ENCODE results near the gene SUOX. TPM values are rescaled to one million over a fixed set of nuclear protein-coding genes. Genes with fewer than 3 reads are reported as not detected.

The SUOX gene
- 1 to 10 TPM; 5.8 to 6.8 TPM for total RNA-seq

DNA sequence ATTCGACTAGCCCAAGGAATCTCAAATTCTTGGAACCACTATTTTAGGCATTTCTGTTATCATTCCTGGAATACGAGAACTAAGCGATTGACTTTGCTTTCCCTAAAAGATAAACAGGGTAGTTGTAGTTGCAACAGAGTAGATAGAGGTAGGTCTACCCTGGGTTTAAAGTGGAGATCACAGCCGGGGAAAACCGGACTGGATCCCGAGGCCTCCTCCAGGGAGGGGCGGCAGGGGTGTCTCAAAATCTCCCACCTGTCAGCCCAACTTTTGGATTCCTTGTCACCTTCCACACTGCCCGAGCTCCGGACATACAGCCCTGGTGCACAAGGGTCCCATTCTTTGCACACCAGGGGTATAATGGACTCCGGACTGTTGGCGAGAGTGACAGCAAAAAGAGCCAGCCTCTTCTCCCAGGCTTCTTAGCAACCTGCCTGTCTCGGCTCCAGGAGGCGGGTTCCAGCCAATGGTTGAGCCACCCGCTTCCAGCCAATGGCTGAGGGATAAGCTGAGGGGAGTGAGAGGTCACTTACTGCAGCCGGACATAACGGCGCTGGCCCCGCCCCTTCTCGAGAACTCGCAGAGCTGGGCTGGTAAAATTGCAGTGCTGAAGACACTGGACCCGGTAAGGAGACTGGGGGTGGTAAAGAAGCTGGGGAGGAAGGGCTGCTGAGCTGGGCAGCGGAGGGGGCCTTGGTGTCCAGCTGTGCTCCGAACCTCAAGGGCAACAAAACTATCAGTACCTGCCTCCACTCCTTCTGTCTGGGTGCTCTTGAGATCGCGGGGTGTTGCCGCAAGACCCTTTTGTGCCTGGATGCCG, at the start of gene SUOX:
TSS of gene SUOX (plus strand) at position 562 of the 820 bp plus-strand sequence. CDS start 4,946 bp downstream, outside the sequence.
- peak; percentile 73 for ATAC-seq
- peak within 1 kb of the TSS; percentile 76 for H3K4me3 Mint-ChIP-seq
- ChIA-PET CTCF (interaction anchor here (0.8 to 5.3 kb wide), 39 partner anchors 9 to 267 kb away, joined by 3 to 109 read pairs (median 6); partner anchors contain the start of genes ESYT1, IKZF4, ORMDL2 and PA2G4), POLR2A (interaction anchor here (0.7 to 2.5 kb wide), 11 partner anchors 11 to 258 kb away, joined by 3 to 10 read pairs (median 4); partner anchors contain the start of genes PA2G4 and RAB5B)
- H3K9me3 Mint-ChIP-seq (ENCODE audit: insufficient read depth), result no peaks in the 10 kb centered on the region
- peaks cover 30% of the 10 kb centered on the region for H3K36me3 Mint-ChIP-seq (ENCODE audit: low read depth)
- H3K4me1 Mint-ChIP-seq (ENCODE audit: low read depth), result peaks cover 37% of the 10 kb centered on the region
- peak; percentile 63 for DNase-seq
- H3K27me3 Mint-ChIP-seq (ENCODE audit: low read depth), result no peaks in the 10 kb centered on the region
- H3K27ac Mint-ChIP-seq, result peak within 1 kb of the TSS; percentile 58

GRCh38 chr12:55955344-55955743, 41.7 kb upstream of the SUOX start:
- H3K27ac Mint-ChIP-seq, result peak overlapping the region; percentile 39
- ATAC-seq, result no peak
- POLR2A ChIA-PET, result interaction anchor here (0.7 to 5.3 kb wide), 9 partner anchors 9 to 137 kb away, joined by 3 to 20 read pairs (median 4); partner anchors contain the start of genes ORMDL2, PMEL, RAB5B and SARNP

DNA sequence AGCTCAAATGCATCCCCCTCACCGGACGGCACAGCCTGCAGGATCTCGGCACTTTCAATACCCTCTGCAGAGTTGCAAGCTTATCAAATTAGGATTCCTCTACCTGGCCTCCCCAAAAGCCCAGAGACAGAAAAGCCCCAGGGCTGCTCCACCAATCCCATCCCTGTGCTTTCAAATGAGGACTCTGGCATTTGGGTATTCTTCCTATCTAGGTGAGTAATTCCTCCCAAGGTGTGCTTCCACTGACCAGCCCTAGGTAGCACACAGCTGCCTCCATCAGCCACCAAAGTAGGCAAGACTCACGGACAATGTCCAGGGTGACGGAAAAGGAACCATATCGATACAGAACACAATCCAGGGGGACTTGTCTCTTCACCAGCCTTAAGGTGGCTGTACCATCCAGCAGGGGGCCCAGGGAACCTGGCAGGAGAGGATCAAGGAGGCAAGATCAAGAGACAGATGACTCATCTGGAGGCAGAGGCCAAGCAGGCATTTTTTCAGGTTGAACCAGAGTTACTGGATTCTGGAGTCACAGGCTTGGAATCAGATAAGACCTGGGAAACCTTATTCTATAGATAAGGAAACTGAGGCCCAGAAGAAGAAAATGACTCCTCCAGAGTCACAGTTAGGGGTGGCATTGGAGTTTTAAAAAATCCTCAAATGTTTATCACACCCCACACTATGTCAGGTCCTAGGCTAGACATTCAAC, 41.1 kb upstream of the SUOX start:
- peaks cover 2% of the 10 kb centered on the region for H3K4me1 Mint-ChIP-seq (ENCODE audit: low read depth)
- H3K27ac Mint-ChIP-seq, result peak overlapping the region; percentile 41
- ChIA-PET CTCF (interaction anchor here (0.7 to 2.0 kb wide), 15 partner anchors 11 to 217 kb away, joined by 3 to 7 read pairs (median 5); partner anchors contain the start of gene RAB5B), POLR2A (interaction anchor here (0.7 to 5.3 kb wide), 9 partner anchors 8 to 138 kb away, joined by 3 to 20 read pairs (median 4); partner anchors contain the start of genes ORMDL2, PMEL, RAB5B and SARNP)
- DNase-seq (peak; percentile 63), ATAC-seq (peak; percentile 78)
- no peak overlapping the region for H3K4me3 Mint-ChIP-seq
- no peaks in the 10 kb centered on the region for H3K27me3 Mint-ChIP-seq (ENCODE audit: low read depth)
- peaks cover 47% of the 10 kb centered on the region for H3K36me3 Mint-ChIP-seq (ENCODE audit: low read depth)
- no peaks in the 10 kb centered on the region for H3K9me3 Mint-ChIP-seq (ENCODE audit: insufficient read depth)

More at GRCh38 chr12:55955344-55955743, 41.7 kb upstream of the SUOX start:
- H3K36me3 Mint-ChIP-seq (ENCODE audit: low read depth), result peaks cover 47% of the 10 kb centered on the region
- H3K4me1 Mint-ChIP-seq (ENCODE audit: low read depth), result peaks cover 2% of the 10 kb centered on the region
- CTCF ChIA-PET, result interaction anchor here (0.8 to 2.0 kb wide), 12 partner anchors 10 to 86 kb away, joined by 3 to 7 read pairs (median 5); partner anchors contain the start of gene RAB5B
- no peak for DNase-seq
- H3K27me3 Mint-ChIP-seq (ENCODE audit: low read depth), result no peaks in the 10 kb centered on the region
- no peaks in the 10 kb centered on the region for H3K9me3 Mint-ChIP-seq (ENCODE audit: insufficient read depth)
- no peak overlapping the region for H3K4me3 Mint-ChIP-seq

DNA sequence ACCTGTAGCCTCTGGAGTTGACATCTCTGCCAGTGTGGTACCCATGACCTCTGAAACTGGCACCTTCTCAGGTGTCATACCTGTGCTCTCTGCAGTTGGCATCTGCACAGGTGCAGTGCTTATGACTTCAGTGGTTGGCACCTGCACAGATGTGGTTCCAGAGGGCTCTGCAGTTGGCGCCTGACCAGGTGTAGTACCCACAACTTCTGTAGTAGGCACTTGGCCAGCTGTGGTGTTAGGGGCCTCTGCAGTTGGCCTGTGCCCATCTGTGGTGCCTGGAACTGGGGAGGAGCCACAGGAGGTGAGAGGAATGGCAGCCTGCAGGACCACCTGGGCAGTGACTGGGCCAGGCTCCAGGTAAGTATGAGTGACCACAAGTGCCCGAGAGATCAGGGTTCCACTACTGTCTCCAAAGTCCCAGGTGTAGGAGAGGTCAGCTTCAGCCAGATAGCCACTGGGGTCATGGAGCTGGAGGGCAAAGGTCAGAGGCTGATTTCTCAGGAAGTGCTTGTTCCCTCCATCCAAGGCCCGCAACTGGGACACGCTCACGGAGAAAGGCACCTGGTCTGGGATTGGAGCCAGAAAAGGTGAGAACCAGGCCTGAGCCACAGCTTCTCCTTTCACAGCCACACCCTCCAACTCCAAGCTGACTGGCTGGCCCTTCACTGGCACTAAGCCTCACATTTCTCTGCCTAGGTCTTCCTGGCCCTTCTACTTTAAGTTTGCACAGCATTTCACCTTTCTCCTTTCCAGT, 39.8 kb upstream of the SUOX start:
- Mint-ChIP-seq H3K36me3 (ENCODE audit: low read depth) (peaks cover 34% of the 10 kb centered on the region), H3K27me3 (ENCODE audit: low read depth) (no peaks in the 10 kb centered on the region), H3K27ac (peak overlapping the region; percentile 29), H3K4me1 (ENCODE audit: low read depth) (peaks cover 2% of the 10 kb centered on the region), H3K4me3 (no peak overlapping the region), H3K9me3 (ENCODE audit: insufficient read depth) (no peaks in the 10 kb centered on the region)
- CTCF ChIA-PET, result interaction anchor here (0.7 to 2.1 kb wide), 8 partner anchors 11 to 219 kb away, joined by 3 to 8 read pairs (median 4); no protein-coding TSS in a partner anchor
- DNase-seq, result no peak
- POLR2A ChIA-PET, result interaction anchor here (0.7 to 5.3 kb wide), 7 partner anchors 10 to 163 kb away, joined by 3 to 20 read pairs (median 3); partner anchors contain the start of gene RAB5B
- ATAC-seq, result no peak

GRCh38 chr12:55963760-55964159, 33.3 kb upstream of the SUOX start:
- no peak overlapping the region for H3K27ac Mint-ChIP-seq
- ATAC-seq, result no peak
- no peak for DNase-seq
- CTCF ChIA-PET, result no interaction called here
- no peaks in the 10 kb centered on the region for H3K27me3 Mint-ChIP-seq (ENCODE audit: low read depth)
- H3K36me3 Mint-ChIP-seq (ENCODE audit: low read depth), result peaks cover 12% of the 10 kb centered on the region
- POLR2A ChIA-PET, result no interaction called here
- peaks cover 23% of the 10 kb centered on the region for H3K4me1 Mint-ChIP-seq (ENCODE audit: low read depth)
- no peak overlapping the region for H3K4me3 Mint-ChIP-seq
- H3K9me3 Mint-ChIP-seq (ENCODE audit: insufficient read depth), result no peaks in the 10 kb centered on the region

GRCh38 chr12:55965240-55965639, 31.8 kb upstream of the SUOX start:
- CTCF ChIA-PET, result no interaction called here
- H3K27ac Mint-ChIP-seq, result no peak overlapping the region
- no peak overlapping the region for H3K4me3 Mint-ChIP-seq
- H3K36me3 Mint-ChIP-seq (ENCODE audit: low read depth), result peaks cover 18% of the 10 kb centered on the region
- no peaks in the 10 kb centered on the region for H3K27me3 Mint-ChIP-seq (ENCODE audit: low read depth)
- H3K9me3 Mint-ChIP-seq (ENCODE audit: insufficient read depth), result no peaks in the 10 kb centered on the region
- ATAC-seq, result no peak
- no peak for DNase-seq
- H3K4me1 Mint-ChIP-seq (ENCODE audit: low read depth), result peaks cover 30% of the 10 kb centered on the region
- POLR2A ChIA-PET, result interaction anchor here (1.1 kb wide), 1 partner anchor 13 kb away, joined by 3 read pairs; no protein-coding TSS in a partner anchor

GRCh38 chr12:55965941-55966407, 31.1 kb upstream of the SUOX start, which contains the start of gene PMEL:
Gene PMEL, minus strand, starts transcription at chr12:55966042. Its CDS starts 31 bp downstream, at chr12:55966011.
- Mint-ChIP-seq H3K4me3 (peak within 1 kb of the TSS; percentile 97), H3K36me3 (ENCODE audit: low read depth) (peaks cover 25% of the 10 kb centered on the region), H3K27me3 (ENCODE audit: low read depth) (no peaks in the 10 kb centered on the region), H3K27ac (peak within 1 kb of the TSS; percentile 91), H3K4me1 (ENCODE audit: low read depth) (peaks cover 32% of the 10 kb centered on the region), H3K9me3 (ENCODE audit: insufficient read depth) (no peaks in the 10 kb centered on the region)
- ChIA-PET POLR2A (interaction anchor here (1.0 kb wide), 1 partner anchor 10 kb away, joined by 3 read pairs; no protein-coding TSS in a partner anchor), CTCF (no interaction called here)
- ATAC-seq, result no peak
- DNase-seq, result no peak

DNA sequence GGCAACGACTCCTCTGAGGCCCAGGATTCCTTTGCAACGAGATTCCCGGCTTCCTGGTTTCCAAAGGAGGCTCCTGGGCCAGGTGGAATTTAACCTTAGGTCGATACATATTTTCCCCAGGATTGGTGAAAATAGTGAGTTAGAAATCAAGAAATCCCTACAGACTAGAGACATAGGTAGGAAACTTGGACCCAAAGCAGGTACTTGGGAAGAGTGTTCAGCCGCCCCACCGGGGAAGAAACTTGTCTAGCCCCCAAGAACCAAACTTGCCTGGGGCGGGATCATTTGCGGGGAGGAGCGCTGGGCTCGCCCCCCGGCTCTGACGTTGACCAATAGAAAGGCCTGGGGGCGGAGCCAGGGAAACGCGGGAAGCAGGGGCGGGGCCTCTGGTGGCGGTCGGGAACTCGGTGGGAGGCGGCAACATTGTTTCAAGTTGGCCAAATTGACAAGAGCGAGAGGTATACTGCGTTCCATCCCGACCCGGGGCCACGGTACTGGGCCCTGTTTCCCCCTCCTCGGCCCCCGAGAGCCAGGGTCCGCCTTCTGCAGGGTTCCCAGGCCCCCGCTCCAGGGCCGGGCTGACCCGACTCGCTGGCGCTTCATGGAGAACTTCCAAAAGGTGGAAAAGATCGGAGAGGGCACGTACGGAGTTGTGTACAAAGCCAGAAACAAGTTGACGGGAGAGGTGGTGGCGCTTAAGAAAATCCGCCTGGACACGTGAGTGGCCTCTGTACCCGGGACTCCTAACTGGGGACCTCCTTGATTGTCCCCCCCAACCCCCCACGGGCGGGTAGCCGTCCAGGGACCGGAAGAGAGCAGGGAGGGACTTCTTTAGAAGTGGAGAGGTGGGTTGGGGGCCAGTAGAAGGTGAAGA, 30.4 kb upstream of the SUOX start, which contains the start of gene CDK2:
TSS of gene CDK2 (plus strand) at position 423 of the 874 bp plus-strand sequence. CDS start at position 602, 179 bp downstream.
- peaks cover 29% of the 10 kb centered on the region for H3K36me3 Mint-ChIP-seq (ENCODE audit: low read depth)
- DNase-seq (peak; percentile 95), ATAC-seq (peak; percentile 97)
- POLR2A ChIA-PET, result interaction anchor here (0.7 to 1.7 kb wide), 5 partner anchors 11 to 168 kb away, joined by 3 to 9 read pairs (median 7); no protein-coding TSS in a partner anchor
- peaks cover 33% of the 10 kb centered on the region for H3K4me1 Mint-ChIP-seq (ENCODE audit: low read depth)
- H3K4me3 Mint-ChIP-seq, result peak within 1 kb of the TSS; percentile 97
- H3K9me3 Mint-ChIP-seq (ENCODE audit: insufficient read depth), result no peaks in the 10 kb centered on the region
- CTCF ChIA-PET, result interaction anchor here (0.6 to 1.8 kb wide), 3 partner anchors 10 to 27 kb away, joined by 3 to 7 read pairs (median 7); no protein-coding TSS in a partner anchor
- no peaks in the 10 kb centered on the region for H3K27me3 Mint-ChIP-seq (ENCODE audit: low read depth)
- peak within 1 kb of the TSS; percentile 91 for H3K27ac Mint-ChIP-seq

DNA sequence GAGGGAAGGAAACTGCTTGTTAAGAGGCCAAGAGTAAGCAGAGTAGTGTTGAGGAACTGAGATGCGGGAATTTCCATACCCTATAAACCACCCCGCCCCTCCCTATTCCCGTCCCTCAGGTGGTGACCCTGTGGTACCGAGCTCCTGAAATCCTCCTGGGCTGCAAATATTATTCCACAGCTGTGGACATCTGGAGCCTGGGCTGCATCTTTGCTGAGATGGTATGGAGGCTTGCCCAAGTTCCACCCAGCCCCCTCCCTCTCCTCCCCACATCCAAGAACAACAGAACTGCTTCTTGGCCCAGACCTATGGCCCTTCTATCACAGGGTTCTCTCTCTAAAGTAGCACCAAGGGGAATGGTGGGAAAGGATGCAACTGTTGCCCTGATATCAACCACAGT, 27.7 kb upstream of the SUOX start:
- Mint-ChIP-seq H3K27me3 (ENCODE audit: low read depth) (no peaks in the 10 kb centered on the region), H3K9me3 (ENCODE audit: insufficient read depth) (no peaks in the 10 kb centered on the region), H3K4me1 (ENCODE audit: low read depth) (peaks cover 33% of the 10 kb centered on the region), H3K27ac (no peak overlapping the region), H3K4me3 (no peak overlapping the region), H3K36me3 (ENCODE audit: low read depth) (peaks cover 35% of the 10 kb centered on the region)
- ATAC-seq (no peak), DNase-seq (no peak)
- CTCF ChIA-PET, result interaction anchor here (2.0 to 3.4 kb wide), 2 partner anchors 27 to 230 kb away, joined by 12 read pairs; no protein-coding TSS in a partner anchor
- POLR2A ChIA-PET, result interaction anchor here (0.9 to 1.1 kb wide), 3 partner anchors 13 to 34 kb away, joined by 3 to 4 read pairs (median 3); no protein-coding TSS in a partner anchor

- peak overlapping the region; percentile 62 for H3K27ac Mint-ChIP-seq
- ChIA-PET POLR2A (no interaction called here), CTCF (interaction anchor here (3.4 kb wide), 1 partner anchor 25 kb away, joined by 12 read pairs; no protein-coding TSS in a partner anchor)
- DNase-seq (no peak), ATAC-seq (no peak)
- no peaks in the 10 kb centered on the region for H3K27me3 Mint-ChIP-seq (ENCODE audit: low read depth)
- H3K9me3 Mint-ChIP-seq (ENCODE audit: insufficient read depth), result no peaks in the 10 kb centered on the region
- H3K36me3 Mint-ChIP-seq (ENCODE audit: low read depth), result peaks cover 40% of the 10 kb centered on the region
- no peak overlapping the region for H3K4me3 Mint-ChIP-seq
- H3K4me1 Mint-ChIP-seq (ENCODE audit: low read depth), result peaks cover 32% of the 10 kb centered on the region
Measured at GRCh38 chr12:55970775-55971174, 26.3 kb upstream of the SUOX start.

Data from activated CD8-positive, alpha-beta T cell treated with anti-CD3 and anti-CD28 coated beads, Interleukin-2, amount 10 ng/mL, durations not matched to agents 7 days and 5 days (primary cell).